Activated T-helper 9 cell treated with anti-CD3 and anti-CD28 coated beads, Interleukin-2, amount 50 U/mL, for 16 hours (primary cell): Measurements from ENCODE around the gene ZNF133.
"Not testable (repeated sequence)": the region's sequence is repeated elsewhere in the genome, so short reads cannot be mapped to it uniquely, and the experiment has no call there.

Source experiments
- DNase-seq: peaks from one replicate; pipeline ENCODE4 v3.0.0-alpha.2; 2020; ENCODE audit warnings: low read depth

ZNF133 gene

GRCh38 chr20:18287915-18288748 is at the start of gene ZNF133:
Gene ZNF133, plus strand, starts transcription at chr20:18288527. Its CDS starts 17,160 bp downstream, at chr20:18305687.
- peak; percentile 96 for DNase-seq

DNA sequence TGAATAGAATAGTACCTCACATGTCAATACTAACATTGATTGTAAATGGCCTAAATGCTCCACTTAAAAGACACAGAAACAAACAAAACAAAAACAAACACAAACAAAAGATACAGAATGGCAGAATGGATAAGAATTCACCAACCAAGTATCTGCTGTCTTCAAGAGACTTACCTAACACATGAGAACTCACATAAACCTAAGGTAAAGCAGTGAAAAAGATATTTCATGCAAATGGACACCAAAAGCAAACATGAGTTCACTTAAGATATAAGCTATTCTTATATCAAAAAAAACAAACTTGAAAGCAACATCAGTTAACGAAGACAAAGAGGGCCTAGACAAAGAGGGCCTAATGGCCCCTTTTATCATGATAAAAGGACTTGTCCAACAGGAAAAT is 47.3 kb upstream of the ZNF133 start:
- no peak for DNase-seq

GRCh38 chr20:18243802-18244201 is 44.5 kb upstream of the ZNF133 start:
- no peak for DNase-seq

DNA sequence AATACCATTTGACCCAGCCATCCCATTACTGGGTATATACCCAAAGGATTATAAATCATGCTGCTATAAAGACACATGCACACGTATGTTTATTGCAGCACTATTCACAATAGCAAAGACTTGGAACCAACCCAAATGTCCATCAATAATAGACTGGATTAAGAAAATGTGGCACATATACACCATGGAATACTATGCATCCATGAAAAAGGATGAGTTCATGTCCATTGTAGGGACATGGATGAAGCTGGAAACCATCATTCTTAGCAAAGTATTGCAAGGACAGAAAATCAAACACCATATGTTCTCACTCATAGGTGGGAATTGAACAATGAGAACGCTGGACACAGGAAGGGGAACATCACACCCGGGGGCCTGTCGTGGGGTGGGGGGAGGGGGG is 39.8 kb upstream of the ZNF133 start:
- DNase-seq = not testable (repeated sequence)

DNA sequence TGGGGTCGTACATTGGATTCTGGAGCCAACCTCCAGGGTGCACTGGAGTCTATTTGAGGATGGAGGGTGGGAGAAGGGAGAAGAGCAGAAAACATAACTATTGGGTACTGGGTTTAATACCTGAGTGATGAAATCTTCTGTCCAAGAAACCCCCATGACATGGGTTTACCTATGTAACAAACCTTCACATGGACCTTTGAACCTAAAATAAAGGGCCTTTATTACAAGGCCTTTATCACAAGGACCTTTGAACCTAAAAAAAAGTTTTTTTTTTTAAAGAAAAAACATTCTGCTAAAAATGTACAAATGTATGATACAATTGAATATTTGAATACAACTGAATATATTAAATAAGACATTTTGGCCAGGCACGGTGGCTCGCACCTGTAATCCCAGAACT is 38.1 kb upstream of the ZNF133 start:
- DNase-seq = no peak

DNA sequence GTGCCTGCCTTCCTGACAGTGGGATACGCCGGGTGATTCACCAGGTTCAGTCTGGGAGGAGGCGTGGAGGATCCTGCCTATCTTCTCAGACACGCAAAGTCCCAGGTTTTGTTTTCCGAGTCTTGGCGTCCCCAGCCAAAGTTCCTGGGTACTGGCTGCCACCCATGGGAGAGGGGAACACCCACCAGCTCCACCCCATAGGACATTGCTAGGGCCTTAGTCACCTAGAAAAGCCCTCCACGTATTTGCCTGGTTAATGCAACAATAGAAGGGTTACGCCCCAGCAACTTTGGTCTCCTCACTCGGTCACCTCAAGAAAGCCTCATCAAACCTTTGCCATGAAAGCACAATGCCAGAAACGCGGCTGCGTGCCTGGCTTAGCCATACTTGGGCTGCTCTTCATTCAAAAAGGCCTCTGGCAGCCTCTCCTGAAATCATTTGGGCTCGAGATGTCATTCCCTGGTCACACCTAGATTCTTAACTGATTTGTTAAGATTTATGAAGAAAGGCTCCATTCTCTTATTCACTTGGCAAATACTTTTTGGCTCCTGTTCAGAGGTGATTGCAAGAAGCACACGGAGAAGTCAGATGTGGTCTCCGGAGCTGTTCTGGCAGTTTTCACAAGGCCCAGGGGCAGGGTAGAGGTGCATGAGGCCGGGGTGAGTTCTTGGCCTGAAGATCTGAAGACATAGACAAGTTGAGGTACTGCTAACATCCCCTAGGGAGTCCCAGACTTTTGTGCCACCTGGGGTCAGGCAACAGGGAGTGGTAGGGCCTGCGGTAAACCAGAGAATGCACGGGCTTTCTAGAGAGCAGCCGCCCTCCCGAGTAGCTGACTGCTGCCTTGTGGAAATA is 35.5 kb upstream of the ZNF133 start:
- DNase-seq = no peak

DNA sequence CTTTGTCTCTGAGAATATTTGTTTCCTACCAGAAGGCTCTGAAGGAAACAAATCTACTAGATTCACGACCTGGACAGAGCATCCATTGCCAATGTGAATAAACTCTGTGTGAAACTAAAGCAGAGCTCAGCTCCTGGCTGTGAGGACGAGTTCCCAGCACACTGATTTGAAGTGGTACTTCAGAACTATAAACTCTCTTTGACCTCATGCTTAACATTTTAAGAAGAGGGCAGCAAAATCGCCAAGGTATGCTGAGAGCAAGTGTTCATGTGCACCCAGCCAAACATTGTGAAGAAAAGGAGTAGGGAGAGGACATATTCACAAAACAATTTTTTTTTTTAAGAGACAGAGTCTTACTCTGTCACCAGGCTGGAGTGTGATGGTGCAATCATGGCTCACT is 33.7 kb upstream of the ZNF133 start:
- DNase-seq = no peak

DNA sequence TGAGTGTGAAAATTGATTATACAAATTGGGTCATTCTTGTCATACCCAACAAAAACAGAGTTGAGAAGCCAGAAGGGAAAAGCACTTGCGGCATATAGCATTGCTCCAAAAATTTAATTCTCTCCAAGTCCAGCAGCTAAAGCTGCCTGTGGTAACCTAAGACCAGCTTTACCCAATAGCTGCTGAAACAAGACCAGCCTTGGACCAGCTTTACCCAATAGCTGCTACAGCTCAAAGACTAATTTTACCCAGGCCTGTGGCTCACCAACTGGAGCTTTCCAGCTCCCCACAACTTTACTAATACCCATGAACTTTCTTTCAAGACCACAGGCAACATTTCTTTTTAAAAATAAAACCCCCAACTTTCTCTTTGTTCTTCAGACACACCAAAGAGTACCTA is 32.8 kb upstream of the ZNF133 start:
- no peak for DNase-seq

GRCh38 chr20:18256440-18257090 is 31.8 kb upstream of the ZNF133 start:
- no peak for DNase-seq

GRCh38 chr20:18258126-18258860 is 30.0 kb upstream of the ZNF133 start:
- no peak for DNase-seq

DNA sequence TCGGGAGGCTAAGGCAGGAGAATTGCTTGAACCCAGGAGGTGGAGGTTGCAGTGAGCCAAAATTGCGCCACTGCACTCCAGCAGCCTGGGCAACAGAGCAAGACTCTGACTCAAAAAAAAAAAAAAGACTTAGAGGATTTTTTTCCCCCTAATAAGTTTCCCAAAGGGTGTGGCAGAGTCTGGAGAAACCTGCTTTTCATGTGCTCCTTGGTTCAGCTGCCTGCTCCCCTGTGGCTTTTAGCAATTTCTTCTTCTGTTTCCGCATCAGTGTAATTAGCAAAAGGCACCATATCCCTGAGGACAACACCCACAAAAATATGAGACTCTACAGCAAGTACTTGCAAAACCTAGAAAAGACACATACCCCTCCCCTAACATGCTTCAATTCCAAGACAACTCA is 28.6 kb upstream of the ZNF133 start:
- DNase-seq = no peak

DNA sequence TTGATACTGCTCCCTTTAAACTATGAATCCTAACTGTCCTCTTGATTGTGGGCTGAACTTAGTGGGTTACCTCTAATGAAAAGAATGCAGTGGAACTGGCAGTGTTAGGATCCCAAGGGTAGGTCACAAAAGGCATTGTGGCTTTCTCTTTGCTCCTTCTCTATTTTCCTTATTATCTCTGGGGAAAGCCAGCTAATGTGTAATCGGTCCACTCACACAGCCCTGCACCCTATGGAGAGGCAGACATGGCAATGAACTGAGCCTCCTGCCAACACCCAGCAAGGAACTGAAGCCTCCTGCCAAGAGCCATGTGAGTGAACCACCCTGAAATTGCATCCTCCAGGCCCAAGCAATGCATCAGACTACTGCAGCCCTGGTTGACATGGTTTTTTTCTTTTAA is 24.6 kb upstream of the ZNF133 start:
- no peak for DNase-seq

- DNase-seq = no peak
Observed at GRCh38 chr20:18265441-18265840, 22.9 kb upstream of the ZNF133 start.

GRCh38 chr20:18266282-18266681 is 22.0 kb upstream of the ZNF133 start:
- no peak for DNase-seq

DNA sequence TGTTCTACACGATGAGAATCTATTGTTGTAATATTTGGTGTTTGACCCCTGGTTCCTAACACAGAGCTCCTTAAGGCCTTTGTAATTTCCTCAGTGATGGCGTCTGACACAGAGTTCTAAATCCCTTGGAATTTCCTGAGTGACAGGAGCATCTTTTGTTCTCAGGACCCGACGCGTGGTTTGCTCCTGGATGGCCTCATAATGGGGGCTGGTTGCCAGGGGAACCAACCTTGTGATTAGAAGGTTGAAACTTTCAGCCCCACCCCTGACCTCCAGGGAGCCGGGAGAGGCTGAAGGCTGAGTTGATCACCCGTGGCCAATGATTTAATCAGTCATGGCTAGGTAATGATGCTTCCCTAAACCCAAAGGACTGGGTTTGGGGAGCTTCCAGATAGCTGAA is 20.5 kb upstream of the ZNF133 start:
- no peak for DNase-seq

DNA sequence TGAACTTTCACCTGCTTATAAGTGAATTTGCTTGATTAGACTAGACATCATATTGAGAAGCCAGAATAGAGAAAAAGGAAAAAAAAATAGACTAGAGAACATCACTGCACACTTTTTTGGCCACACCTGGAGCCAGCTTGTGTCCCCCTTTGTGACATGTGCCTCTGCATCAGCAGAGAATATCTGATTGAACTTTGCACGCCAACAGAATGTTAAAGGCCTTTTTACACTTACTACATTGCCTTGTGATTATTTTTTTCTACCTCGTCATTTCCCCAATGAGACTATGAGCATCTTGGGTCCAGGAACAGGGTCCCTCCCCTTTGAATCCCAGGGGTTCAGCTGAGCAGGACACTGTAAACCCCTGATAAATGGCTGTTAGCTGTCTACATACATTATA is 17.2 kb upstream of the ZNF133 start:
- DNase-seq = no peak

DNA sequence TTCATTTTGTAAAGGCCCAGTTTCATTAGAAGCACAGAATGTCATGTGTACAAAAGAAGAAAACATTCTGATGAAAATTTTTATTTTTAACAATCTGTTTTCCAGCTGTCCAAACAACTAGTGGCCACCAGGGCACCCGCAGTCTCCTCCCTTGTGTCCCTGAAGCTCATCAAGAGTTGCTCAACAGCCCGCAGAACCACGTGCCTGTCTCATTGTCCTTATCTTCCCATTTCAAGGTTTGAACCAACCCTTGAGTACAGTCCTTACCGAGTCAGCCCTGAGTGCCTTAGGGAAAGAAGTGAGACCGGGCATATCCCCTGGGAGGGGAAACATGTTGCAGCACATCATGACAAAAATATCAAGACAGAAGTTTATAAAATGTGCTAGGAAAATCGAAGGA is 15.9 kb upstream of the ZNF133 start:
- DNase-seq = no peak

DNA sequence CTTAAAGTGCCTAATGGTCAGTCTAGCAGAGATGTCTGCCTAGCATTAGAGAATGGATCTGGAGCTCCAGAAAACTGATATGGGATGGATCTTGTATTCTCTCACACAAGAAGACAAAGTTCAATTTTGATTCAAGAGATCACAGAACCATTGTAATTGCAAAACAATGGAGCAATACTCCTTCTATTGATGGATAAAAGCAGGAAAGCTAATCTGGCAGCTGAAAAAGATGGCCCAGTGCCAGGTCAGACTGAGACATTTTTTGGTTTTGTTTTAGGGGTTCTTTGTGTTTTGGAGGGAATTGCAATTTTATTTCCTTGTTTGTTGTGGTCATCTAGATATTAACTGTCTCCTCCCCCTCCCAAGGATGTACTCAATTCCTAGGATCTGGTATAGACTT is 14.6 kb upstream of the ZNF133 start:
- no peak for DNase-seq

DNA sequence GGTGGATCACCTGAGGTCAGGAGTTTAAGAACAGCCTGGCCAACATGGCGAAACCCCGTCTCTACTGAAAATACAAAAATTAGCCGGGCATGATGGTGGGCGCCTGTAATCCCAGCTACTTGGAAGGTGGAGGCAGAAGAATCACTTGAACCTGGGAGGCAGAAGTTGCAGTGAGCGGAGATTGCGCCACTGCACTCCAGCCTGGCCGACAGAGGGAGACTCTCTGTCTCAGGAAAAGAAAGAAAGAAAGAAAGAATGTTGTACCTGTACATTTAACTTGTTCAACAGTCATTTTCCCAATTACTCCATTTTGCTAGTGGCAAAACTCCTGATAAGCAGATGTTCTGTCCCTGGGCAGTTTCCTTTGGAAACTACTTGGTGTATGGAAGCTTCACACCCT is 12.4 kb upstream of the ZNF133 start:
- DNase-seq = not testable (repeated sequence)

GRCh38 chr20:18276821-18277220 is 11.5 kb upstream of the ZNF133 start:
- peak; percentile 18 for DNase-seq

DNA sequence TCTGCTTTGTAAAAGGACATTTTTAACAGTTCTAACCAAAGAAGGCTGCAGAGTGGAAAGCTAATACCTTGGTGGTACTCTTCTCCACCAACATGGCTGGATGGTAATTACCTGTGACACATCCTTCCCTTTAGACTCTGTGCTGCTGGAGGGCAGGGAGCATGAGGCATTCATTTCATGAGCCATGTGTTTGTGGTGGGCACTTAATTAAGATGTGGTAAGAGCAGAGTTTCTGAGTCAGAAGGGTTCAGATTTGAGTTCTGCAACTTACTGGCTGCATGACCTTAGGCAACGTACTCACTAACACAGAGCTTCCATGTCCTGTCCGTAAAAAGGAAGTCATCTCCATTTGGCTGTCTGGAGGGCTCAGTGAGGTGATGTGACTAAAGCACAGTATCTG is 9.1 kb upstream of the ZNF133 start:
- no peak for DNase-seq
